ENCODE measurements around the gene PDE12. TPM values are rescaled to one million over a fixed set of nuclear protein-coding genes. Genes with fewer than 3 reads are reported as not detected.

Gene PDE12
- total RNA-seq, 1 donor from 2014 or later, result 19.5 TPM

DNA sequence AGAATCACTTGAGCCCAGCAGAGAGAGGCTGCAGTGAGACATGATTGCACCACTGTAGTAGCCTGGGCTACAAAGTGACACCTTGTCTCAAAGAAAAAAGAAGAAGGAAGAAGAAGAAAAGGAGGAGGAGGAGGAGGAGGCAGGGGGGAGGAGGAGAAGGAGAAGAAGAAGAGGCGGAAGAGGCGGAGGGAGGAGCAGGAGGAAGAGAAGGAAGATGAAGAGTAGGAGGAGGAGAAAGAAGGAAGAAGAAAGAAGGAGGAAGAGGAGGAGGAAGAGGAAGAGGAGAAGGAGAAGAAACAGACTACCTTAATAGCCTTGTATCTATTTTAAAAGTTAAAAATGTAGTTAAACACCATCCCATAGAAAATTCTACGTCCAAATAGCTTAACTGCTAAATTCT is 60.2 kb downstream of the PDE12 start:
- Mint-ChIP-seq H3K4me3 (no peak overlapping the region), H3K4me1 (no peaks in the 10 kb centered on the region), H3K27ac (ENCODE audit: unreplicated experiment) (no peak overlapping the region), H3K36me3 (ENCODE audit: low read depth) (peaks cover 11% of the 10 kb centered on the region), H3K9me3 (peaks cover 3% of the 10 kb centered on the region), H3K27me3 (ENCODE audit: low read depth) (no peaks in the 10 kb centered on the region)
- DNase-seq (ENCODE audit: low read depth, low spot score), result no peak
- TF ChIP-seq, protein P1, sequence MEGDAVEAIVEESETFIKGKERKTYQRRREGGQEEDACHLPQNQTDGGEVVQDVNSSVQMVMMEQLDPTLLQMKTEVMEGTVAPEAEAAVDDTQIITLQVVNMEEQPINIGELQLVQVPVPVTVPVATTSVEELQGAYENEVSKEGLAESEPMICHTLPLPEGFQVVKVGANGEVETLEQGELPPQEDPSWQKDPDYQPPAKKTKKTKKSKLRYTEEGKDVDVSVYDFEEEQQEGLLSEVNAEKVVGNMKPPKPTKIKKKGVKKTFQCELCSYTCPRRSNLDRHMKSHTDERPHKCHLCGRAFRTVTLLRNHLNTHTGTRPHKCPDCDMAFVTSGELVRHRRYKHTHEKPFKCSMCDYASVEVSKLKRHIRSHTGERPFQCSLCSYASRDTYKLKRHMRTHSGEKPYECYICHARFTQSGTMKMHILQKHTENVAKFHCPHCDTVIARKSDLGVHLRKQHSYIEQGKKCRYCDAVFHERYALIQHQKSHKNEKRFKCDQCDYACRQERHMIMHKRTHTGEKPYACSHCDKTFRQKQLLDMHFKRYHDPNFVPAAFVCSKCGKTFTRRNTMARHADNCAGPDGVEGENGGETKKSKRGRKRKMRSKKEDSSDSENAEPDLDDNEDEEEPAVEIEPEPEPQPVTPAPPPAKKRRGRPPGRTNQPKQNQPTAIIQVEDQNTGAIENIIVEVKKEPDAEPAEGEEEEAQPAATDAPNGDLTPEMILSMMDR (conservative IDR thresholded peaks at IDR 0.05), result no peak

Other genes starting within 250 kb of the PDE12 start
- gene DNAH12, start 11.9 kb upstream of the PDE12 start, total RNA-seq, result 0.09 and 0.34 TPM in 2 replicates
- gene ARF4, start 41.1 kb downstream of the PDE12 start, total RNA-seq, result 113 and 123 TPM in 2 replicates
- 33.4 and 42.0 TPM in 2 replicates for gene DENND6A, start 136.8 kb downstream of the PDE12 start, total RNA-seq
- 38.6 and 45.7 TPM in 2 replicates for gene SLMAP, start 200.0 kb downstream of the PDE12 start, total RNA-seq